Coronary artery (tissue), 2 donors: Measurements from ENCODE around the gene KIF25.

Source experiments
- DNase-seq: peaks from one replicate; pipeline ENCODE4 v3.0.0-alpha.2; 2017; ENCODE audit warnings: low spot score
- H3K27ac ChIP-seq, 2 donors: fragments of 200-600 bp; sonication (generic); one replicate each; pipeline ENCODE4 v1.5.1; 2016 to 2019
- H3K4me3 ChIP-seq: fragments of 200-600 bp; sonication (generic); 2 replicates; pipeline ENCODE4 v1.5.1; 2016; ENCODE audit warnings: mild to moderate bottlenecking, moderate library complexity
- TF ChIP-seq, protein P1 (sequence below): fragments of 200-600 bp; sonication (generic); IDR thresholded peaks from one replicate; pipeline ENCODE4 v1.5.1; 2019; ENCODE audit warnings: antibody characterized with exemption

Gene KIF25

DNA sequence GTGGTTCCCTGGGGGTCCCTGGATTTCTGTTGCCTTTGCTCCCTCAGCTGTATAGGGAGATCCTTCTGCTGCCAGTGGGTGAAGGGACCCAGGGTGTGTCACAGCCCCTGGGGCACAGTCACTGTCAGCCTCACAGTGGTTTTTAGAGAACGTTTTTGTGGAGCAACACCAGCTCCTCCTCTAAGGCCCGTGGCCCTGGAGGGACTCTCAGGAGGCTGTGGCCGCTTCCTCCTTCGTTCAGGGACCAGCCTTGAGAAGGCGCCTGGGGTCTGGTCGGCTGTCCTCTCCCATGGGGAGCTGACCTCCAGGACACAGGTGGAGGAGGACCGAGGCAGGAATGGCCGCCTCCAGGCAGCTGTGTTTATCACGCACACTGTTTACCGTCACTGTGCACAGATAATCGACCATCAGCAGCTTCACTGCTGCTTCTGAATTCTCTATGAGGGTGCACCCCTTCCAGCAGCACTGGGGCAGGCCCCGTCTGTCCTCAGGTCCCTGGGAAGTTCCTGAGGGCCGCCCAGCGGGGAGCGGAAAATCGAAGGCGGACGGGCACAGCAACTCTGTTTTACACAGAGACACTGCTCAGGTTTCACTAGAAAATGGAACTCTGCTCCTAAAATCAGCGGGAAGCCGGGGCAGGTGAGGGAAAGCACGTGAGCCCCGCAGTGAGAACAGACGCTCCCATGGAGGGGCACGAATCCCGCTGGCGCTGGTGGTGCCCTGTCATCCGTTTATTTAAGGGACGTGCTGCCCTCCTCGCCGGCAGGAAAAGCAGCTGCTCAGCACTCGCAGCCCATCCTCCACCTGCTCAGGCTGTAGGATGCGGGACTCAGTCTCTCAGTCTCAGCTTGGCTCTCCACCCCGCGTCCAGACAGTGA, 92.0 kb downstream of the KIF25 start:
- DNase-seq: no peak
- TF ChIP-seq, protein P1, sequence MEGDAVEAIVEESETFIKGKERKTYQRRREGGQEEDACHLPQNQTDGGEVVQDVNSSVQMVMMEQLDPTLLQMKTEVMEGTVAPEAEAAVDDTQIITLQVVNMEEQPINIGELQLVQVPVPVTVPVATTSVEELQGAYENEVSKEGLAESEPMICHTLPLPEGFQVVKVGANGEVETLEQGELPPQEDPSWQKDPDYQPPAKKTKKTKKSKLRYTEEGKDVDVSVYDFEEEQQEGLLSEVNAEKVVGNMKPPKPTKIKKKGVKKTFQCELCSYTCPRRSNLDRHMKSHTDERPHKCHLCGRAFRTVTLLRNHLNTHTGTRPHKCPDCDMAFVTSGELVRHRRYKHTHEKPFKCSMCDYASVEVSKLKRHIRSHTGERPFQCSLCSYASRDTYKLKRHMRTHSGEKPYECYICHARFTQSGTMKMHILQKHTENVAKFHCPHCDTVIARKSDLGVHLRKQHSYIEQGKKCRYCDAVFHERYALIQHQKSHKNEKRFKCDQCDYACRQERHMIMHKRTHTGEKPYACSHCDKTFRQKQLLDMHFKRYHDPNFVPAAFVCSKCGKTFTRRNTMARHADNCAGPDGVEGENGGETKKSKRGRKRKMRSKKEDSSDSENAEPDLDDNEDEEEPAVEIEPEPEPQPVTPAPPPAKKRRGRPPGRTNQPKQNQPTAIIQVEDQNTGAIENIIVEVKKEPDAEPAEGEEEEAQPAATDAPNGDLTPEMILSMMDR: no peak
- H3K27ac ChIP-seq: no peak overlapping the region

DNA sequence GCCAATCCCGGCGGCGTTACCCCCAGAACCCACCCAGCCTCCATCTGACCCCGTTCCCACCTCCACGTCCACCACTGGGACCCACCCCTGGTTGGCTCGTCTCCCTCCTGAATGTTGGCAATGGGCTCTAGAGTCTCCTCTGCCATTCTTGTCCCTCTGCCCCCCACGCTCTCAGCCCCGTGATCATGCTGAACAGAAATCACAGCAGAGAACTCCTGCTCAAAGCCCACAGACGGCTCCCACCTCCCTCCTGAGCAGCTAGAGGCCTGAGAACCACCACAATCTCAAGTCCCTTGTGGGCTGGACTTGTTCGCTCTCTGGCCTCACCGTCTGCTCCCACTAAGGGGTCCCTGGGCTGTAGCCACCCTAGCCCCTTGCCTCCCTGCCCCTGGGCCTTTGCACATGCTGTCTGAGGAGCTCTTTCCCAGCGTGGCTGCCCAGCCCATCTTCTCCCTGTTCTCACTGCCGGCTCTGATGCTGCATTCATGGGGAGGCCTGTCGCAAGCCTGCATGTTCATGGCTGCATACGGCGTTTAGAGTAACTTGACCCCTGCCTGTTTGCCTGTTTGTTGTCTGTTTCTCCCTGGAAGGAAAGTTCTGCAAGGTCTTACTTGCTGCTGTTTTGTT, 92.7 kb downstream of the KIF25 start:
- Histone ChIP-seq H3K27ac (no peak overlapping the region), H3K4me3 (no peak overlapping the region)
- DNase-seq: no peak
- TF ChIP-seq, protein P1: no peak

More for the DNA sequence above, 92.0 kb downstream of the KIF25 start:
- H3K4me3 ChIP-seq: no peak overlapping the region

DNA sequence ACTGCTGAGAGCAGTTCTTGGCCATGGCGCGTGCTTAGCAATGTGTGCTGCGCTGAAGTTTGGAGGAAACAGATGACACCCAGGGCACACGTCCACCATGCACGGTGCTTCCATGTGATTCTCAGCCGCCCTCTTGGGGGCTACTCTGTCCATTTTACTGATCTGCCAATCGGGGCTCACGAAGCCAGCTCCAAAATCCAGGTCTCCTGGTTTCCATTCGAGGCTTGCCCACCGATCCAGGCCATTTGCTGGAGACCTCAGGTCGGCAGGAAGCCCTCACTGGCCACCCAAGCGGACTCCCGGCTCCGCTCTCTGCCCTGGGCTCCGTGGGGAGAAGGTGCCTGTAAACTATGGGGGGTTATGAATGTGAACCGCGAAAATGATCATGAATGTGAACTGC, 93.2 kb downstream of the KIF25 start:
- TF ChIP-seq, protein P1: no peak
- no peak overlapping the region for H3K27ac ChIP-seq
- no peak overlapping the region for H3K4me3 ChIP-seq
- no peak for DNase-seq

DNA sequence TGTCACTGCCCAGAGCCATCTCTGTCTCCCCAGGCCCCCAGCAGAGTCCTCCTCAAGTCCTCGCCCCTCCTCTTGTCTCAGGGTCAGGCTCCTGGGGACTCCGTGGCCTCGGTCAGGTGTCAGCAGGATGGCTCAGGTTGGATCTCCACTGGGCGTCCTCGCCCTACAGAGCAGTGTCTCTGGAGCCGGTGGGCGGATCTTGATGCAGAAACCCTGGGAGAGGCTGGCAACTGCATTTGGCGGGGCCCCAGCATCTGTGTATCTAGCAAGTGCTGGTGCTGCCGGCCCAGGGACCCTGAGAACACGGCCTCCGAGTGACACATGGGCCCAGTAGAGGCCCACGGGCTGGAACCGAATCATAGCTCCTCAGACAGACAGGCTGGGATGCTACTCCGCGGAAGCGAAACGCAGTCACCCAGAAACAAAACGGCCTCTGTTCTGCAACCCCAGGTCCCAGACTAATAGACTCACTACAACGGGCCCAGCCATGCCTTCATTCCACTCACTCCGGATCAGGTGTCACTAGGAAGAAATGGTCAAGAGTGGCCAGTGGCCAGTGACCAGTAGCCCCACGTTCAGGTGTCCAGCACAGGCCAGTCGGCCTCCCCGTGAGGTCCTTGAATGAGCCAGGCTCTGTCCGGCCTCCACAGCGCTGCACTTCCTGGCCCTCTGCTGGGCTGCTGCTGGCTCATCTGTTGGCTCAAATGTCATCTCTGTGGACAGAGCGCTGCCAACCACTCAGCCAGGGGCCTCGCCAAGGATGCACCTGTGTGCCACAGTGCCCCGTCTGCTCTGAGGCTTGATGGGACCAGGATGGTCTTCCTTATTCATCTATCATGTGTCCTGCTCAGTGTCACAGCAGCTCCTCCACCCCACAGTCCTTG, 94.2 kb downstream of the KIF25 start:
- TF ChIP-seq, protein P1: no peak
- H3K27ac ChIP-seq: no peak overlapping the region
- no peak for DNase-seq
- no peak overlapping the region for H3K4me3 ChIP-seq

DNA sequence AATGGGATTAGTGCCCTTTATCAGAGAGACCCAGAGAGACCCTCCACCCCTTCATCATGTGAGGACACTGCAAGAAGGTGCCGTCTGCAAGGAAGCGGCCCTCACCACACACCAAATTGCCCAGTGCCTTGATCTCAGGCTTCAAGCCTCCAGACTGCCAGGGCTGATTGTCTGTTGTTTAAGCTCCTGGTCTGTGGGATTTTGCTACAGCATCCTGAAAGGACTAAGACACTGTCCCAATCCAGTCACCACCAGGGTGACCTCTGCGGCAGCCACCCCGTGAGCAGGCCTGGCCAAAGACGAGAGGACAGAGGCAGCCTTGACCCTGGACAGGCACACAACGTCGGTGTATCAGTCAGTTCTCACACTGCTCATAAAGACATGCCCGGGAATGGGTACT, 95.1 kb downstream of the KIF25 start:
- TF ChIP-seq, protein P1: no peak

DNA sequence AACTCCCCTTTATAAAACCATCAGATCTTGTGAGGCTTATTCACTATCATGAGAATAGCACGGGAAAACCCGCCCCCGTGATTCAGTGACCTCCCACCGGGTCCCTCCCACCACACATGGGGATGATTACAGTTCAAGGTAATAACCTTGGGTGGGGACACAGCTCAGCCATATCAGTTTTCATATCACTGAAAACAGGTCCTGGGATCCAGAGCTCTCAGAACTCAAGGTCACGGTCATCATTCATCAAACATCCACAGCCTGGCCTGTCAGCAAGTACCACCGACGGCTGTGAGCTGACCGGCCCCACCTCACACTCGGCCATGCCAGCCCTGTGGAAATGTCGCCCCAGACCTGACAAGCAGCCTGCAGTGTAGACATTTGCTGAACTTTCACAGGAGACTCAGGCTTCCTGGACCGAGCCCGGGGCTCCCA, 95.6 kb downstream of the KIF25 start:
- no peak for DNase-seq
- Histone ChIP-seq H3K4me3 (no peak overlapping the region), H3K27ac (no peak overlapping the region)
- TF ChIP-seq, protein P1: no peak

More for the DNA sequence above, 95.1 kb downstream of the KIF25 start:
- Histone ChIP-seq H3K4me3 (no peak overlapping the region), H3K27ac (no peak overlapping the region)
- DNase-seq: no peak
